ENCODE measurements around the gene CAP2.

DNA sequence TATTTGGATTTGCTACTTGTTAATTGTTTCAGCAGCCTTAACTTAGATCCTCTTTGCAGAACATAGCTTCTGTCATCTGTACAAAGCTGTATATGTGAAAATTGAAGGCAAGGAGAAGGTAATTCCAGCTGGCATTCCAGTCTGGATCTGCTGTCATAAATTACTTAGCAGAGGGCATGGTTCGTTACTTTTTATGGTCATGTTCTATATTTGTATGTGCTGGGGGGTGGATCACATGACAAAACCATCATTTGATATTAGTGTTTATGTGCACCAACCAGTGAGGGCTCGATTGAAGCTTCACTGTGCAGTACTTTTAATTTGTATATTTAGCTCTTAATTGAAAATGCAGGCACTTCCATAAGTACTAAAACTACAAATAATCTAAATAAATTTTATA lies 80.2 kb downstream of the CAP2 start:
- no peak for TF ChIP-seq NFE2L1 (CRISPR knock-in tag; IDR thresholded peaks at IDR 0.05)
- no peak for TF ChIP-seq ATF2 (CRISPR knock-in tag; IDR thresholded peaks at IDR 0.05; ENCODE audit: borderline replicate concordance, low read depth)
- TF ChIP-seq, protein P1, sequence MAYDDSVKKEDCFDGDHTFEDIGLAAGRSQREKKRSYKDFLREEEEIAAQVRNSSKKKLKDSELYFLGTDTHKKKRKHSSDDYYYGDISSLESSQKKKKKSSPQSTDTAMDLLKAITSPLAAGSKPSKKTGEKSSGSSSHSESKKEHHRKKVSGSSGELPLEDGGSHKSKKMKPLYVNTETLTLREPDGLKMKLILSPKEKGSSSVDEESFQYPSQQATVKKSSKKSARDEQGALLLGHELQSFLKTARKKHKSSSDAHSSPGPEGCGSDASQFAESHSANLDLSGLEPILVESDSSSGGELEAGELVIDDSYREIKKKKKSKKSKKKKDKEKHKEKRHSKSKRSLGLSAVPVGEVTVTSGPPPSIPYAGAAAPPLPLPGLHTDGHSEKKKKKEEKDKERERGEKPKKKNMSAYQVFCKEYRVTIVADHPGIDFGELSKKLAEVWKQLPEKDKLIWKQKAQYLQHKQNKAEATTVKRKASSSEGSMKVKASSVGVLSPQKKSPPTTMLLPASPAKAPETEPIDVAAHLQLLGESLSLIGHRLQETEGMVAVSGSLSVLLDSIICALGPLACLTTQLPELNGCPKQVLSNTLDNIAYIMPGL (CRISPR knock-in tag; IDR thresholded peaks at IDR 0.05), result no peak
- TF ChIP-seq, protein P2, sequence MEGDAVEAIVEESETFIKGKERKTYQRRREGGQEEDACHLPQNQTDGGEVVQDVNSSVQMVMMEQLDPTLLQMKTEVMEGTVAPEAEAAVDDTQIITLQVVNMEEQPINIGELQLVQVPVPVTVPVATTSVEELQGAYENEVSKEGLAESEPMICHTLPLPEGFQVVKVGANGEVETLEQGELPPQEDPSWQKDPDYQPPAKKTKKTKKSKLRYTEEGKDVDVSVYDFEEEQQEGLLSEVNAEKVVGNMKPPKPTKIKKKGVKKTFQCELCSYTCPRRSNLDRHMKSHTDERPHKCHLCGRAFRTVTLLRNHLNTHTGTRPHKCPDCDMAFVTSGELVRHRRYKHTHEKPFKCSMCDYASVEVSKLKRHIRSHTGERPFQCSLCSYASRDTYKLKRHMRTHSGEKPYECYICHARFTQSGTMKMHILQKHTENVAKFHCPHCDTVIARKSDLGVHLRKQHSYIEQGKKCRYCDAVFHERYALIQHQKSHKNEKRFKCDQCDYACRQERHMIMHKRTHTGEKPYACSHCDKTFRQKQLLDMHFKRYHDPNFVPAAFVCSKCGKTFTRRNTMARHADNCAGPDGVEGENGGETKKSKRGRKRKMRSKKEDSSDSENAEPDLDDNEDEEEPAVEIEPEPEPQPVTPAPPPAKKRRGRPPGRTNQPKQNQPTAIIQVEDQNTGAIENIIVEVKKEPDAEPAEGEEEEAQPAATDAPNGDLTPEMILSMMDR (IDR thresholded peaks at IDR 0.05), result no peak
- TF ChIP-seq, protein P3, sequence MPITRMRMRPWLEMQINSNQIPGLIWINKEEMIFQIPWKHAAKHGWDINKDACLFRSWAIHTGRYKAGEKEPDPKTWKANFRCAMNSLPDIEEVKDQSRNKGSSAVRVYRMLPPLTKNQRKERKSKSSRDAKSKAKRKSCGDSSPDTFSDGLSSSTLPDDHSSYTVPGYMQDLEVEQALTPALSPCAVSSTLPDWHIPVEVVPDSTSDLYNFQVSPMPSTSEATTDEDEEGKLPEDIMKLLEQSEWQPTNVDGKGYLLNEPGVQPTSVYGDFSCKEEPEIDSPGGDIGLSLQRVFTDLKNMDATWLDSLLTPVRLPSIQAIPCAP (CRISPR knock-in tag; IDR thresholded peaks at IDR 0.05), result no peak
- TF ChIP-seq, protein P4, sequence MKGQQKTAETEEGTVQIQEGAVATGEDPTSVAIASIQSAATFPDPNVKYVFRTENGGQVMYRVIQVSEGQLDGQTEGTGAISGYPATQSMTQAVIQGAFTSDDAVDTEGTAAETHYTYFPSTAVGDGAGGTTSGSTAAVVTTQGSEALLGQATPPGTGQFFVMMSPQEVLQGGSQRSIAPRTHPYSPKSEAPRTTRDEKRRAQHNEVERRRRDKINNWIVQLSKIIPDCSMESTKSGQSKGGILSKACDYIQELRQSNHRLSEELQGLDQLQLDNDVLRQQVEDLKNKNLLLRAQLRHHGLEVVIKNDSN (CRISPR knock-in tag; IDR thresholded peaks at IDR 0.05), result no peak
- no peak for TF ChIP-seq NFYB (CRISPR knock-in tag; conservative IDR thresholded peaks at IDR 0.05; ENCODE audit: low read depth)
- no peak for TF ChIP-seq ZNF121 (CRISPR knock-in tag; IDR thresholded peaks at IDR 0.05)
